B cell (primary cell): Measurements from ENCODE around the gene JUND. TPM values are rescaled to one million over a fixed set of nuclear protein-coding genes. Genes with fewer than 3 reads are reported as not detected.
A peak's percentile ranks its signal among the peaks of the same experiment; 100 is the strongest.

Experiments
- ATAC-seq: fragments of 200-7000 bp; cut with Tn5 transposase; one replicate; pipeline ENCODE4 v1.10.0; 2021; ENCODE audit warnings: low read depth, mild to moderate bottlenecking, moderate number of reproducible peaks, moderate library complexity
- CTCF ChIA-PET: fragments of 350-600 bp; sonication (Branson Sonifier 250); formaldehyde crosslinking; loops from one replicate; lab custom pipeline; 2021; ENCODE audit warnings: antibody characterized with exemption, inconsistent platforms; lab: Charles Lee
- POLR2A ChIA-PET: fragments of 350-600 bp; sonication (Branson Sonifier 250); formaldehyde crosslinking; loops from one replicate; lab custom pipeline; 2021; ENCODE audit warnings: antibody characterized with exemption; lab: Charles Lee
- DNase-seq: peaks from one replicate; pipeline ENCODE4 v3.0.0; 2013
- H2AFZ ChIP-seq: 2 replicates; pipeline ENCODE4 v1.6.1; 2012; ENCODE audit warnings: mild to moderate bottlenecking, low read depth, low read length; ENCODE audit not compliant: insufficient read depth, poor library complexity, severe bottlenecking
- H3K27ac ChIP-seq, 2 donors: 1 replicate in 1 of 2; 2 replicates in 1 of 2; pipeline ENCODE4 v1.5.1; 2012 to 2013; ENCODE audit warnings: low read length in 2 of 2, mild to moderate bottlenecking in 2 of 2, moderate library complexity in 1 of 2
- H3K27me3 ChIP-seq, 4 experiments: fragments of 200-600 bp in 1 of 4; sonication (generic) in 1 of 4; replicated peaks in 1 of 4; 1 replicate in 2 of 4; 2 replicates in 2 of 4; pipeline versions ENCODE4 v1.6.1 to v1.7.0; 2013 to 2016; ENCODE audit warnings: low read length in 3 of 4, mild to moderate bottlenecking in 2 of 4, mixed read lengths in 1 of 4, moderate library complexity in 1 of 4; ENCODE audit not compliant: insufficient read depth in 4 of 4, control insufficient read depth in 3 of 4; ENCODE audit errors: control extremely low read depth in 1 of 4
- H3K36me3 ChIP-seq, 2 experiments: replicated peaks in 1 of 2; 1 replicate in 1 of 2; 2 replicates in 1 of 2; pipeline versions ENCODE4 v1.6.1 to v1.7.1; 2013; ENCODE audit warnings: low read length in 1 of 2; ENCODE audit not compliant: insufficient read depth in 2 of 2, control insufficient read depth in 1 of 2; ENCODE audit errors: control extremely low read depth in 1 of 2, extremely low read depth in 1 of 2
- H3K4me1 ChIP-seq, 2 donors: fragments of 200-600 bp in 1 of 2; sonication (generic) in 1 of 2; 1 replicate in 1 of 2; 2 replicates in 1 of 2; pipeline versions ENCODE4 v1.5.1 to v1.6.1; 2013 to 2017; ENCODE audit warnings: low read length in 2 of 2; ENCODE audit not compliant: control insufficient read depth in 2 of 2, insufficient read depth in 2 of 2
- H3K4me2 ChIP-seq: replicated peaks from 2 replicates; pipeline ENCODE3; 2012; ENCODE audit warnings: mild to moderate bottlenecking, low read depth, low read length; ENCODE audit not compliant: poor library complexity, severe bottlenecking
- H3K4me3 ChIP-seq, 5 experiments: fragments of 200-600 bp in 1 of 5; sonication (generic) in 1 of 5; 1 replicate in 3 of 5; 2 replicates in 2 of 5; pipeline versions ENCODE4 v1.5.1 to v1.7.0; 2011 to 2016; ENCODE audit warnings: low read length in 4 of 5, mild to moderate bottlenecking in 4 of 5, low read depth in 2 of 5, control low read depth in 1 of 5, moderate library complexity in 1 of 5; ENCODE audit not compliant: insufficient read depth in 1 of 5; ENCODE audit errors: control extremely low read depth in 1 of 5, extremely low read depth in 1 of 5
- H3K79me2 ChIP-seq: fragments of 200-600 bp; sonication (generic); one replicate; pipeline ENCODE4 v1.6.0; 2016; ENCODE audit warnings: low read length; ENCODE audit not compliant: control insufficient read depth, insufficient read depth
- H3K9ac ChIP-seq: fragments of 200-600 bp; sonication (generic); 2 replicates; pipeline ENCODE4 v1.6.1; 2017; ENCODE audit warnings: mild to moderate bottlenecking, low read length, moderate library complexity
- H3K9me3 ChIP-seq, 3 donors: one replicate each; pipeline versions ENCODE4 v1.6.1 to v1.7.1; 2013; ENCODE audit warnings: low read length in 2 of 3; ENCODE audit not compliant: control insufficient read depth in 2 of 3, insufficient read depth in 1 of 3; ENCODE audit errors: control extremely low read depth in 1 of 3
- H4K20me1 ChIP-seq: 2 replicates; pipeline ENCODE4 v1.6.0; 2012; ENCODE audit warnings: mild to moderate bottlenecking, low read length; ENCODE audit not compliant: insufficient read depth, control insufficient read depth, poor library complexity, severe bottlenecking
- H3K27ac Mint-ChIP-seq: one replicate; pipeline ENCODE4 v1.8.0; 2021; ENCODE audit warnings: mixed read lengths
- H3K27me3 Mint-ChIP-seq: one replicate; pipeline ENCODE4 v1.8.0; 2021; ENCODE audit warnings: mixed read lengths
- H3K4me1 Mint-ChIP-seq: one replicate; pipeline ENCODE4 v1.8.0; 2021; ENCODE audit warnings: mixed read lengths
- H3K4me3 Mint-ChIP-seq: one replicate; pipeline ENCODE4 v1.8.0; 2021; ENCODE audit warnings: mixed read lengths
- H3K9me3 Mint-ChIP-seq: one replicate; pipeline ENCODE4 v1.8.0; 2022; ENCODE audit warnings: mixed read lengths; ENCODE audit not compliant: insufficient read depth
- CTCF ChIP-seq: fragments of 200-600 bp; IDR thresholded peaks from one replicate; pipeline ENCODE4 v1.8.0; 2022; ENCODE audit warnings: antibody characterized with exemption, mild to moderate bottlenecking
- EZH2 ChIP-seq: IDR thresholded peaks from 2 replicates; pipeline ENCODE4 v1.6.1; 2012; ENCODE audit warnings: borderline replicate concordance, low read depth, mild to moderate bottlenecking, moderate library complexity, low read length; ENCODE audit not compliant: insufficient read depth, poor library complexity, severe bottlenecking
- WGBS: methylation state at CpG from one replicate; pipeline ENCODE4 v1.1.5; 2013; ENCODE audit warnings: missing lambda C conversion rate; ENCODE audit not compliant: insufficient coverage; 5-methylcytosine and 5-hydroxymethylcytosine counted together
- intact Hi-C: fragments of 100-400 bp; cut with micrococcal nuclease; formaldehyde crosslinking; loops from one replicate; pipeline ENCODE4 v1.10.0; 2022
- polyA plus RNA-seq: library from polyadenylated mRNA; depleted of rRNA; stranded (reverse); fragments of >200 nt; gene quantifications from 2 replicates; pipeline ENCODE4 v1.2.3, GENCODE V29; 2012
- total RNA-seq, 2 donors: library from RNA; stranded (reverse); fragments of 120-200 nt in 1 of 2; gene quantifications; 1 replicate in 1 of 2; 2 replicates in 1 of 2; pipeline versions ENCODE4 v1.2.3 to v1.2.4, GENCODE V29; 2013 to 2022

The JUND gene
- total and polyA plus RNA-seq, 2 donors (not counting 1 experiment from before 2014, with no cell fraction given), result 628 to 5,593 TPM

- CTCF ChIA-PET, result interaction anchor here (0.6 to 6.5 kb wide), 10 partner anchors 9 to 36 kb away, joined by 3 to 138 read pairs (median 5); partner anchors contain the start of genes JUND and LSM4
- DNase-seq, result no peak
These were observed 11.6 kb upstream of the JUND start for GRCh38 chr19:18292810-18293641.

More at GRCh38 chr19:18292810-18293641, 11.6 kb upstream of the JUND start:
- H3K4me2 ChIP-seq, result peak overlapping the region; percentile 99
- no peaks in the 10 kb centered on the region for H3K9me3 ChIP-seq
- intact Hi-C loops, result loop anchor here (5.0 kb wide), 1 partner anchor 271 kb away; no protein-coding TSS in a partner anchor
- H3K27me3 ChIP-seq, result no peaks in the 10 kb centered on the region
- H2AFZ ChIP-seq, result peak overlapping the region; percentile 56
- H3K36me3 ChIP-seq, result no peaks in the 10 kb centered on the region
- ATAC-seq, result no peak
- peak overlapping the region; percentile 100 for H3K27ac ChIP-seq
- TF ChIP-seq CTCF (no peak), EZH2 (no peak)
- H4K20me1 ChIP-seq, result no peaks in the 10 kb centered on the region
- Mint-ChIP-seq H3K4me3 (peak overlapping the region; percentile 82), H3K4me1 (peaks cover 60% of the 10 kb centered on the region), H3K27ac (peak overlapping the region; percentile 93), H3K27me3 (no peaks in the 10 kb centered on the region), H3K9me3 (no peaks in the 10 kb centered on the region)
- peaks cover 48 to 67% of the 10 kb centered on the region in 2 donors for H3K4me1 ChIP-seq
- H3K9ac ChIP-seq, result peak overlapping the region; percentile 100
- H3K4me3 ChIP-seq, result peak overlapping the region in 4 of 5 experiments; percentile 82 to 99 (median 92)
- POLR2A ChIA-PET, result interaction anchor here (0.6 to 6.6 kb wide), 20 partner anchors 9 to 1159 kb away, joined by 3 to 318 read pairs (median 6); partner anchors contain the start of genes JUND, LSM4 and PLVAP
- 27% methylated on average over 22 of the region's 31 CpGs for WGBS
- peaks cover 5% of the 10 kb centered on the region for H3K79me2 ChIP-seq
